GM18861 (cell line): Measurements from ENCODE around the gene CDR2.
"Not testable (repeated sequence)": the region's sequence is repeated elsewhere in the genome, so short reads cannot be mapped to it uniquely, and the experiment has no call there.

Source experiments
- ATAC-seq: cut with Tn5 transposase; IDR thresholded peaks from one replicate; pipeline ENCODE4 v1.9.1; 2021; ENCODE audit not compliant: unreplicated experiment

CDR2 gene

DNA sequence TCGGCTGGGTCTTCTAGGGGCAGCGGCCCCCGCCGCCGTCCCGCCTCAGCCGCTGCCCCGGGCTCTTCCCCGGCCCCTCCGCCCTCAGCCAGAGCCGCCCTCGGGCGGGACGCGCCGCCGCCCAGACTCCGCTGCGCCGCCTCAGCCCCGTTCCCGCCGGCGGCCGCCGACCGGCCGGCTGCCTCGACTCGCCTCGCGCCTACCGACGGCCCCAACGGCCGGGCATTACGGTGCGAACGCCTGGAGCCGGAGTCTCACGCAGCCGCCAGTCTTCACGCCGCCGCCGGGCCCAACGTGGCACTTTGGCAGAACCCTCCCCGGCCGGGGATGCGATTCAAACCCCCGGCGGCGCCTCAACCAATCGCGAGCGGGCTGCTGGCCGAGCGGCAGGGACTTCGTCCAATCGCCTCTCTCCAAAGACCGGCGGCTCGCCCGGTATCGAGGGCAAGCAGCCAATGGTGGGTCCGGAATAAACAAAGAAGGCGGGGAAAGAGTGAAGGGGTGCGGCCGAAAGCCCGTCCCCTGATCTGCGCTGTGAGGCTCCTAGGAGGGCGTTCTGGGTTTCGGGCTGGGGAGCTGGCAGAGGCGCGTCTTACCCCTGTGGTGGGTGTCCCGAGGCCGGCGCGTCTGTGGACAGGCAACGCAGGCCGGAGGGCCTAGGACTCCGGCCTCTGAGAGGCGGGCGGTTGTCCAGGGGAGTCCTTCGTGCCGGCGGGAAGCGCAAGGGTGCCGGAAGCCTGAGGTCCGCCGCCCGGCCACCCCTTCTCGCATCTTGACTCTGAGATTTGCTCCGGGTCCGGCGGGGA, at the start of gene CDR2:
TSS of gene CDR2 (minus strand) at position 309 of the 806 bp plus-strand sequence. CDS start 310 bp downstream, outside the sequence.
- peak; percentile 77 for ATAC-seq

DNA sequence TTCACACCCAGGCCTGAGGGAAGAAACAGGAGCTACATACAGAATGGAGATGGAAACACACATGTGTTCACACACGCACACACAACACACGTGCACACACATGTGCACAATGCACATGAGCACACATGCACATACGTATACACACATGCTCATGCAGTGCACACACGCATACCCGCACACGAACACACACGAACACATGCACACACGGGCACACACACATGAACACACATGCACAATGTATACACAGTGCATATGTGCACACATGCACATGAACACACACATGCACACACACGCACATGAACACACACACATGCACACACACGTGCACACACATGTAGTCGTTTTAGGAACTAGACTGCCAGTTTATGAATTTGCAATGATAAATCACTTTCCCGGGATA, 49.3 kb upstream of the CDR2 start:
- no peak for ATAC-seq

DNA sequence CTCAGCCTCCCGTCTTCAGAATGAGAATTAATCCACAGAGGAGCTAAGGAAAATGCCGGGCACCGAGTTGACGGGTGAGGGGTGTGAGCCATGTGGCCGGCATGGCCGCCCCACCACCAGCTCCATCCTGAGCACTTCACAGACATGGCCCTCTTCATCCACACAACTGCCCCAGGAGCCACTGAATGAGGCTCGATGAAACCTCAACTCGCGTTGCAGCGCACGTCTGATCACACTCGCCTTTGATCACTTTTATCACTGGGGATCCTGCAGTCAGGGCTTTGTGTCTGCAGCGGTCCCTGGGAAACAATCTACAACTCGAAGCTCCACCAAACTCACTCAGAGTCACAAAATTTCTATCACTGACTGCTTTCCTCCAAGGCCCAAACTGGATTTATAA, 46.7 kb upstream of the CDR2 start:
- ATAC-seq: no peak

DNA sequence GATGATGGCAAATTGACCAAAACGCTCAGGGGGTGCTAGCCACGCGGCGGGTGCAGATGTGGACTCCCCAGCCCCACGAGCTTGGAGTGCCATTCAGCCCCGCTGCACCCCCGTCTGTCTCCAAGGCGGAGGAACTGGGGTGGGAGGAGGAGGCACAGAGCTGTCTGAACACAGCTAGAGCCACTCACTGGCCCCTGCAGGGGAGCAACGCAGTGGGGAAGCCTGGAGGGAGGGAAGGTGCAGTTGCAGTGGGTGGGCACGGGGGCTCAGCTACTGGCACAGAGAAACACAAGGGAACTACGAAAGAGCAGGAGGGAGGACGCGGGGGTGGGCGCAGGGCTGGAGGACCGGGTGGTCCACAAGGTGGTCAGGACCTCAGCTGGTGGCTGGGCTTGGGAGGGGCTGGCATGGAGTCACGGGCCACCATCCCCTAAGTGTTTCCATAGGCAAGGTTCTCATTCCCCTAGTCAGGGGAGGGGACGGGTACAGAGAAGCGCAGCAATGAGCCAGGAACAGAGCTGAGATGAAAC, 46.3 kb upstream of the CDR2 start:
- ATAC-seq: no peak

DNA sequence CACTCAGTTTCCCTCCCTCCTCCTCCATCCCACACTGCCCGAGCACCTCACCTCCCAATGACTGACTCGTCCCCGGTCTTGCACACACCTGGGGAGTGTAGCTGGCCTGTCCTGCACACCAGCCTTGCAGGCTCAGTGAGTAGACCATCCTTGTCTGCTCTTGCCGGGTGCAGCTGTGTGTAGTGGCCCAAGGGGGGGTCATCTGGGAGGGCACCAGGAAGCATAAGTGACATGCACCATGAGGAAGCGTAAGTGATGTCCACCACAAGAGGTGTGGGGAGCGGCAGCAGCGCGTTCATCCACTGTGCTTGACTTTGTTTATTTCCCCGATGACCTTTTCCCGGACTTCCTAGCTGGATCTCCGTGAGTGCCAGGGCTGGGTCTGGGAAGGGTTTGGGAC, 45.5 kb upstream of the CDR2 start:
- ATAC-seq: no peak

DNA sequence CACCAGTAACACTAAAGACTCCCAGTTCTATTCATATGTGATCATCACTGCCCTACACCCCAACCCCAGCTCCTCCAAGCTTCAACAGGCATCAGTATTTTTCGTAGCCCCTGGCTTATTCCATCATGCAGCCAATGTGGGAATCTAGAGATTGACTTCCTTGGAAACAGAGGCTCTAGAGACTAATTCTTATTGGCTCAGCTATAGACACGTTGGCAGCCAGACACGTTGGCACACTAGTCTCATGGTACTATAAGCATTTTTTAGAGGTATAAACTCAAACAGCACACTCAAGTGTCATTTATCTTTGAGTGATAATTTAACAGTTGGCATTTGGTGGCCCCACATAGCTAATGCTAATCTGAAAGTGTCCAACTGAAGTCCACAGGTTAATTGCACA, 44.4 kb upstream of the CDR2 start:
- ATAC-seq: no peak

DNA sequence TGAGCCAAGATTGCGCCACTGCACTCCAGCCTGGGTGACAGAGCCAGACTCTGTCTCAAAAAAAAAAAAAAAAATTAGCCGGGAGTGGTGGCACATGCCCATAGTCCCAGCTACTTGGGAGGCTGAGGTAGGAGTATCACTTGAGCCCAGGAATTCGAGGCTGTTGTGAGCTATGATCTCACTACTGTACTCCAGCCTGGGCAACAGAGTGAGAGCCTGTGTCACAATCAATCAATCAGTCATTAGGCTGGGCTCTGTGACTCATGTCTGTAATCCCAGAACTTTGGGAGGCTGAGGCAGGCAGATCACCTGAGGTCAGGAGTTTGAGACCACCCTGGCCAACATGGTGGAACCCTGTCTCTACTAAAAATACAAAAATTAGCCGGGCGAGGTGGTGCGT, 43.4 kb upstream of the CDR2 start:
- ATAC-seq: not testable (repeated sequence)

DNA sequence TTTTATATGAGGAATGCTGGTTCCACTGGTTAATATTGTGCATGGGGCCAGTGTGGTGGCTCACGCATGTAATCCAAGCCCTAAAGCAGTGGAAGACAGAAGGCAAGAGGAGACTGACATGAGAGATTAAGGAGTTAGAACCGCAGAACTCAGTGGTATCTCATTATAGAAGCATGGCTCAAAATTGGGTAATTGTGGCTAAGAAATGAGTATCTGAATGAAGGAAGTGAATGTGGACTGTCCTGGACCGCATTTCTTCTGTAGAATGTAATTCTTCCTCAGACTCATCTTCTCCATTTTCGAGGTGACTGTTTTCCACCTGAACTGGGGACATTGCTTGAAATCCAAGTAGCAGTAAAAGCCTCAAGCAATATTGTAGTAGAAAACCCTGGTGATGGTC, 42.6 kb upstream of the CDR2 start:
- ATAC-seq: no peak

DNA sequence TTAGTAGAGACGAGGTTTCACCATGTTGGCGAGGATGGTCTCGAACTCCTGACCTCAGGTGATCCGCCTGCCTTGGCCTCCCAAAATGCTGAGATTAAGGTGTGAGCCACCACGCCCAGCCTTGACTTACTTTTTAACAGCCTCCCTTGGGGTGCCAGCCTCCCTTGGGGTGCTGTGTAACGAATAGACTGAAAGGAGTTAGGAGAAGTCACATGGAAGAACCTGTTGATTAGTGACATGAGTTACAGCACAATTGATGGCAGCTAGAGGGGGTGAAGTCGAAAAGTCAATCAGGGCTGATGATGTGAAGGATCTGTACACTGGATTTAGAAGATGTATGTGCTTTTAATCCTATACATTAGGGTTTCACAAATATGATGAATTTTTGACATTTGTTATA, 39.4 kb upstream of the CDR2 start:
- ATAC-seq: no peak

DNA sequence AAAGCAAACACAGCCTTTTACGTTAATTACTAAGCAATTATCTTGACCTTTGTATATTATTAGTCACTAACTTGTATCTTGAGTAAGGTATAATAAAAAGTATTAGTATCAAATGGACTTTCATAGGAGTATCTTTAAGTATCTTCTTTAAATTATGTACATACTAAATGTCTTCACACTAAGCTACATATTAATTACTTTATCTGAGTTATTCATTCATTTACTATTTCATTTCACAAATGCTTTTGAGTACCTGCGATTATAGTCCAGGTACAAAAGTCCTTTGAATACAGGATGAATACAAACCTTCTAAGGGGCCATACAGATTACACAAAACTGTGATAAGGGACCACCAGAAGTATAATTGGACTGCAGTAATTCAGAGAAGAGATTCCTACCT, 33.1 kb upstream of the CDR2 start:
- no peak for ATAC-seq

DNA sequence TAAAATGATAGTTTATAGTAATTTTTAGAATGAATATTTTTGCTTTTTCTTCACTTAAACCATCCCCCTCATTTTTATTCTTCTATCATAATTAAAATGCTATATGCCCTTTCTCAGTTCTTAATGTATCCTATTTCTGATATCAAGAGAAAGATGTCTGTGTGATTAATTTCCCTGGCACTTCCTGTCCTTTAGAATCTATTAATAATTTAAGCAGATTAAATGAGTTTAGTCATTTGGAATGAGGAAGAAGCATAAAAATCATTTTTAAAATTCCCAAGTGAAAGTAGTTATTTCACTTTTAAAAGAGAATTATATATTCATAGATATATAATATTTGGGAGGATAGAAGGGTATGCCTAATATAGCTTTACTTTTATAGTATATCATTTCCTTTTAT, 27.8 kb upstream of the CDR2 start:
- ATAC-seq: no peak

DNA sequence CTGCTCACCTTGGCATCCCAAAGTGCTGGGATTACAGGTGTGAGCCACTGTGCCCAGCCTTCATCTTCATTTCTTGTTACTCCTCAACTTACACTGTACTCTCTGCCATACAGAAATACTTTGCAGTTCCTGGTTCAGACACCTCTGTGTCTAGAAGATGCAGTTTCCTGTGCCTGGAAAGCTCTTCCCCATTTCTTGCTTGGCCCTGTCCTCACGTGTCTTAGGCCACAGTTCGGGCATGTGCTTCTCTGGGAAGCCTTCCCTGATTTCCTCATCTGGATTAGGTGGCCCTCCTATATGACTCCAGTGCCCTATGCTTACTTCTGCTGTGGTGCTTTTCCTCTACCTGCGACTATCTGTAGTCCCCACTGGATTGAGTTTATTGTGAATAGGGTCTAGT, 26.5 kb upstream of the CDR2 start:
- no peak for ATAC-seq

DNA sequence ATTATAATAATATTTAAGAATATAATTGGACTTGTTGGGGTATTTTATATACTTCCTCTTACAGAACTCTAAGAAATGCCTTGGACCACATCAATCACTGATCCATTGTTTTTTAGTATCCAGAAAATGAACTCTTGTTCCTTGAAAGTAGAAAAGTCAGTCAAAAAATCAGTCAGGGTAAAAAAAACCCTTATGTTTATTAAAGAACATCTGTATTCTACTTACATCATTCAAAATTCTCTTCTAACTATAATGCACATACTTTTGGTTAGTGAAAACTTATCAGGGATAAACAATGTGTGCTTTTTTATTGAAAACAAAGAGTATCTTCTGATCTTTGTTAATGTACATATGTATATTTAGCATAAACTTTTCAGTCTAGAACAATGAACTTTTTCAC, 23.5 kb upstream of the CDR2 start:
- no peak for ATAC-seq

DNA sequence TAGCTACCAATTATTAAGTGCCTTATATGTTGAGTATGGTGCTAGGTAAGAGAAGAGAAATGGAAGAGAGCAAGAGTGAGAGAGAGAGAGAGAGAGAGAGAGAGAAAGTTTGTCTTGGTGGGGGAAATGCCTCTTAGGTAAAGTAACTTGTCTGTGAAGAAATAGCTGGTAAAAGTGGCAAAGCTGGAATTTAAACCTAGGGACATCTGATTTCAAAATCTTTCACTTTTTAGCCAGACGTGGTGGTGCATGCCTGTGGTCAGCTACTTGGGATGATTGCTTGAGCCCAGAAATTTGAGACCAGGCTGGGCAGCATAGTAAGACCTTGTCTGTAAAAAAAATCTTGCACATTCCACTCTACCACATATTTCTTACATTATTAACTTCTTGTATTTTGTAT, 23.0 kb upstream of the CDR2 start:
- ATAC-seq: no peak

DNA sequence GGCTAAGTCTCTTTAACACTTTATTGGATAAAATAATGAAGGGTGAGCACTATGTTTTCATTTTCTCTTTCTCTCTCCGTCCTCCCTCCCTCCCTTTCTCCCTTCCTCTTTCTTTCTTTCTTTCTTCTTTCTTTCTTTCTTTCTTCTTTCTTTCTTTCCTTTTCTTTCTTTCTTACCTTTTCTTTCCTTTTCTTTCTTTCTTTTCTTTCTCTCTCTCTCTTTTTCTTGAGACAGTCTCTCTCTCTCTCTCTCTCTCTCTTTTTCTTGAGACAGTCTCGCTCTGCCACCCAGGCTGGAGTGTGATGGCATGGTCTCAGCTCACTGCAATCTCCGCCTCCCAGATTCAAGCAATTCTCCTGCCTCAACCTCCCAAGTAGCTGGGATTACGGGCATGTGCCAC, 21.5 kb upstream of the CDR2 start:
- no peak for ATAC-seq

DNA sequence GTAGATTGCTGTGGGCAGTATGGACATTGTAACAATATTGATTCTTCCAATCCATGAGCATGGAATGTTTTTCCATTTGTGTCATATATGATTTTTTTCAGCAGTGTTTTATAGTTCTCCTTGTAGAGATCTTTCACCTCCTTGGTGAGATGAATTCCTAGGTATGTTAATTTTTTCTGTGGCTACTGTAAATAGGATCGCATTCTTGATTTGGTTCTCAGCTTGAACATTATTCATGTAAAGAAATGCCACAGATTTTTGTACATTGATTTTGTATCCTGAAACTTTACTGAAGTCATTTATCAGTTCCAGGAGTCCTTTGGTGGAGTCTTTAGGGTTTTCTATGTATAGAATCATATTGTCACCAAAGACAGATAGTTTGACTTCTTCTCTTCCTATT, 19.7 kb upstream of the CDR2 start:
- no peak for ATAC-seq

DNA sequence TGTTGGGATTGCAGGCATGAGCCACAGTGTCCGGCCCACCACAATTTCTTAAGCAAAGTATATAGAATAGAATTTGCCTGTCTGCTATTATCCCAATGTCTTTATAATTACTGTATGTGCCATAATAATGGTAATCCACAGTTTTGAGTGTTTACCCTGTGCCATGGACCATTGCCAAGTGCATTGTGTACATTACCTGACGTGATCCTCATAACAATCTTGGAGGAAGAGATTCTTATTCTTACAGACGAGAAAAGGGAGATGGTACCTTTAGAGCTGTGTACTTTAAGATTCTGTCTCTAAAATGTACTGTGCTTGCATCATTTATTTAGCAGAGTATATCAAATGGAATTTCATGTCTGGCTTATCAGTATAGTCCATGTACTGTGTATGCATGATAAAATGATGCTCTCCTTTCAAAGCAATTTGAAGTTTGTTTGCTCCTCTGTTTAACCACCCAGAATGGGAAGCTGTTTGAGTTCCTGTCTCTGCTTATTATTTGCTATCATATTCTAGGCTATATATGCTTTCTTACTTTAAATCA, 13.8 kb upstream of the CDR2 start:
- ATAC-seq: no peak

DNA sequence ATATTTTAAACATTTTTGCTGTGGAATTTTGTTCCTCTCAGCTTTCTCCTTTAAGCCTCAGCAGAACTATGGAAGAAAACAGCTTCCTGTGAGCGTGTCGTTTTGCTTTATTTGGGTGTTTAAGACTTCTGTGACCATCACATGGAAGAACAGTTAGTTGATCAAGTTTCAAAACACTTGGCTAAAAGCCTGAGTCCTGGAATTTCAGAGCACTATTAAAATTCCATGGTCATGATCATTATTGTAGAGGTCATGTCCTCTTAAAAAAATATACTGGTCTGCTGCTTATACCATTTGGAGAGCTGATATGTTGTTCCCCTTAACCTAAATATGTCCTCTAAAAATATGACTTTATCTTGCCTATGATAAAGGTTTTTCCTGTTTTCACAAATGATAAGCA, 12.6 kb upstream of the CDR2 start:
- no peak for ATAC-seq

DNA sequence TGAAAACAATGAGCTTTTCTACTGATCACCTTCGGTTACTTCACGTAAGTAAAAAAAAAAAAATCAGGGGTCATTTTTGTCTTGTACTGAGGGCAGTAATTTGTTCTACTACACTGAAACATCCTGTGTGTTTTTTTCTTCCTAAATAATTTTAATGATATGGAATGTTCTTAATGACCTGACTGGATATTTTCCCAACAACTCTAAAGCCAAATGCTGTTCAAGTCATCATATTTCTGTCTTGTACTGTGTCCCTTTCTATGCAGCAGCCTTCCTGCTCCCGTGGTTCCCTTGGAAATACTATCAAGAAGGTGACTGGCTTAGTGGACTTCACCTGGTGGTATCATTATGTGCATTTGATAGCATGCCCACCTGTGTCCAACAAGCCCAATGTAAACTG, 10.8 kb upstream of the CDR2 start:
- no peak for ATAC-seq

DNA sequence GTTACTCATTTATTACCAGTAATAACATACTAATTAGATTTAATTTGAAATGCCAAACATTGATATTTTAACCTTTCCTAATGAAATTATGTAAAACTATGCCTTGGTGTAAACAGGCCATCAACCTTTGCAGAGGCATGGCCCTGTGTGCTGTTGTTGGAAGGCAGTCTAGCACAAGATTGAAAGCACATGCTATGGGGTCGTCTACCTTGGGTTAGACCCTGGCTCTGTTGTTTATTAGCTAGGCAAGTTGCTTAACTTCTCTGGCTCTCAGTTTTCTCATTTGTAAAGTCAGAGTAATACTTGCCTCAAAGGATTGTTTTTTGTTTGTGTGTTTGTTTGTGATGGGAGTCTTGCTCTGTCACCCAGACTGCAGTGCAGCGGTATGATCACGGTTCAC, 9.4 kb upstream of the CDR2 start:
- ATAC-seq: no peak

DNA sequence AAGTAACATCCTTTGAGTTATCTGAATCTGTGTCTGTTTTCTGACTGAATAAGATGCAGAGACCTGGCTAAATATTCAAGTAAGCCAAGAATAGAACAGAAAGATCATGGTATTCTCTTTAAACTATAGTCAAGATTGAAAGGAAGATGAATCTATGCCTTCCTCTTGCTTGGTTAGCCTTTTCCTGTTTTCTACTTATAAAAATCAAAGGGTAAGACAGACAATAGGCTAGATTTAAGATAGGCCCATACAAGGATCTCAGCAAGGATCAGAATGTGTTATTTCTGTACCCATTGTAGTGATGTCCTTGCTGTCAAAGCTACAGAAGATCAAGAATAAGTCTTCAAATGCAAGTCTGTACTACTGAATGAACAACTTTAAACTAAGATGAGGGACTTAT, 7.0 kb upstream of the CDR2 start:
- no peak for ATAC-seq

DNA sequence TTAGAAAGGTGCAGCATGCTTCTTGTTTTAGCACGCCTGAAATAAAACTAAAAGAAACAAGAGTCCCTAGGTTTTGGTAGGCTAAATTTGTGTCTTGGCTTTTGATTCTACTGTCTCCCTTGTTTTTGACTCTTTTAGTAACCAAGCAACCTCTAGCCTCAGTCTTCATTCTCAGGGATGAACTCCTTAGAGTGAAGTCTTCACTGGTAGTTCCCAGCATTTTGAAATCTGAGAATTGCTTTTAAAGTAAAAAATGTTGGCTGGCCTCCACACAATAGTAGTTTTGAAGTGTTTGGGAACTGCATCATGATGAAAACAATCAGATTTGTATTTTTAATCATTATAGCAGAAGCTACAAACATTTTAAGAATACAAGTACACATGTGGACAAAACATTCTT, 6.1 kb upstream of the CDR2 start:
- ATAC-seq: no peak

DNA sequence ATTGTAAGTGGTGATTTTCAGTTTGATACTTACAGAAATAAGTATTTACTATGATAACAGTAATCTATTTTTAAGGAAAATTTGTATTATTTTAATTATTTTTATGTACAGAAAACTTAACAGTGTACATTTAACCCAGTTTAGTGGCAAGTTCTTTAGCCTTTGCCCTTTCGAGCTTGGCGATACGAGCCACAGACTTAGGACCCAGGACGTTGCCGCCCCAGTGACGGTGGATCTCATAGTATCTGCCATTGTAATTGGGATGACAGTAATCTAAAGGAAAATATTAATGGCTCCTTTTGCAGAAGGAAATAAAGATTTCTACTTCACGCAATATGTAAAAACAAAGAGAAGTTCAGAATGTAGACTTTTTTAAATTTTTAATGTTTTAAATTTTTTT, 5.2 kb upstream of the CDR2 start:
- ATAC-seq: no peak
